HCT116 (cell line): ENCODE data around the gene CDYL2.

Experiments
- CBX3 ChIP-seq: IDR thresholded peaks from 2 replicates; pipeline ENCODE4 v1.6.1; 2012; ENCODE audit warnings: low read depth
- CTCF ChIP-seq, 3 experiments: fragments of 200-600 bp in 1 of 3; sonication (generic) in 1 of 3; IDR thresholded peaks in 2 of 3; conservative IDR thresholded peaks in 1 of 3; 2 replicates each; pipeline ENCODE4 v1.5.1; 2012 to 2017; ENCODE audit warnings: low read depth in 2 of 3, low read length in 2 of 3, antibody characterized with exemption in 1 of 3, borderline replicate concordance in 1 of 3, control low read depth in 1 of 3, mild to moderate bottlenecking in 1 of 3, mixed read lengths in 1 of 3, mixed run types in 1 of 3, moderate library complexity in 1 of 3; ENCODE audit not compliant: insufficient read depth in 1 of 3
- EZH2 ChIP-seq: fragments of 200-600 bp; sonication (generic); IDR thresholded peaks from 2 replicates; pipeline ENCODE4 v1.6.1; 2017; ENCODE audit warnings: antibody characterized with exemption, mixed run types
- MAX ChIP-seq: IDR thresholded peaks from 2 replicates; pipeline ENCODE4 v1.6.1; 2012
- POLR2A ChIP-seq: IDR thresholded peaks from 2 replicates; pipeline ENCODE4 v1.7.0; 2011; ENCODE audit warnings: borderline replicate concordance; ENCODE audit not compliant: insufficient read depth, insufficient read length; ENCODE audit errors: extremely low read depth
- POLR2AphosphoS5 ChIP-seq: IDR thresholded peaks from 2 replicates; pipeline ENCODE4 v1.6.1; 2011; ENCODE audit warnings: mild to moderate bottlenecking, low read depth, low read length, moderate library complexity
- RAD21 ChIP-seq: IDR thresholded peaks from 2 replicates; pipeline ENCODE4 v1.6.1; 2012; ENCODE audit warnings: low read depth, mild to moderate bottlenecking
- REST ChIP-seq: IDR thresholded peaks from 2 replicates; pipeline ENCODE4 v1.6.1; 2012; ENCODE audit warnings: low read depth
- SP1 ChIP-seq: IDR thresholded peaks from 2 replicates; pipeline ENCODE4 v1.6.1; 2012; ENCODE audit warnings: low read depth
- SRF ChIP-seq: IDR thresholded peaks from 2 replicates; pipeline ENCODE4 v1.6.1; 2012; ENCODE audit warnings: low read depth
- YY1 ChIP-seq: IDR thresholded peaks from 2 replicates; pipeline ENCODE4 v1.6.1; 2011; ENCODE audit warnings: low read length, low read depth, moderate library complexity, mild to moderate bottlenecking; ENCODE audit not compliant: insufficient replicate concordance; ENCODE audit errors: extremely low read depth
- ZFX ChIP-seq: fragments of 450-650 bp; IDR thresholded peaks from 2 replicates; pipeline ENCODE4 v1.6.1; 2017
- ZNF274 ChIP-seq: fragments of 200-500 bp; sonication (Bioruptor generic); IDR thresholded peaks from 2 replicates; pipeline ENCODE4 v1.6.1; 2014; ENCODE audit warnings: mild to moderate bottlenecking, low read depth, low read length, inconsistent platforms

- TF ChIP-seq CTCF (IDR thresholded peaks at IDR 0.05 in 2 of 3, conservative IDR thresholded peaks at IDR 0.05 in 1 of 3; ENCODE audit: borderline replicate concordance in 1 of 3, insufficient read depth in 1 of 3, low read depth in 2 of 3, low read length in 2 of 3) (no peak), ZFX (no peak), POLR2AphosphoS5 (no peak), EZH2 (no peak), YY1 (no peak), POLR2A (no peak), RAD21 (no peak), ZNF274 (no peak), MAX (no peak), CBX3 (no peak), REST (no peak), SP1 (no peak), SRF (no peak)
Observed at GRCh38 chr16:80611930-80612327, 192.5 kb downstream of the CDYL2 start.
